AG20443 (cell line): ENCODE results near the gene TCF4.

Experiments
- DNase-seq: peaks from one replicate; pipeline ENCODE4 v3.0.0; 2012; ENCODE audit warnings: low spot score, mixed read lengths

The TCF4 gene

DNA sequence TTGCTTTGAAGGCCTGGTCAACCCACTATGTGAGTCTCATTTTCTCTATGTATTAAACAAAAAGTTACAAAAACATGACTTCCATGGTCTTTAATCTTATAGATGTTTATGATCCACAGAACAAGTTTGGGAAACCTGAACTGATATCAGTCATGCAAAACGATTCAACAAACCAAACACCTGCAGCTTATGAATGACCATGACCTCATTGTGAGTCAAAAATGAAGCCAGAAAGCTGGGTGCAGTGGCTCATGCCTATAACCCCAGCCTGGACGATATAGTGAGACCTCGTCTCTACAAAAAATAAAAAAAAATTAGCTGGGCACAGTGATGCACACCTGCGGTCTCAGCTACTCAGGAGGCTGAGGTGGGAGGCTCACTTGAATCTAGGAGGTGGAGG, 358.3 kb downstream of the TCF4 start:
- no peak for DNase-seq

DNA sequence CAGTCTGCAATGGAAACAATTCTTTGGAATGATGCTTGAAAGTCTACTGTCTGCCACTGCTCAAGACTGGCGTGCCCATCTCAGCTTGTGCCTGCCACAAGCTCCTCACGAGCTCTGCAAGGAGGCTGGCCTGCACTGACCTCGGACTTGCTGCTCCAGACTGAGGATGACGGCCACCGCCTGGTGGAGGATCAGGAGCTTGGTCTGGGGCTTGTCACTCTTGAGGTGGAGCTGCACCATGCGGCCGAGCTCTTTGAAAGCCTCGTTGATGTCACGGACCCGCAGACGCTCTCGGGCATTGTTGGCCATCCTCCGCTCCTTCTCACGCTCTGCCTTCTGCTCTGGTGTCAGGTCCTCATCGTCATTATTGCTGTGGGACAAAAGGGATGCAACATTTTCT, 359.3 kb downstream of the TCF4 start:
- DNase-seq = no peak

DNA sequence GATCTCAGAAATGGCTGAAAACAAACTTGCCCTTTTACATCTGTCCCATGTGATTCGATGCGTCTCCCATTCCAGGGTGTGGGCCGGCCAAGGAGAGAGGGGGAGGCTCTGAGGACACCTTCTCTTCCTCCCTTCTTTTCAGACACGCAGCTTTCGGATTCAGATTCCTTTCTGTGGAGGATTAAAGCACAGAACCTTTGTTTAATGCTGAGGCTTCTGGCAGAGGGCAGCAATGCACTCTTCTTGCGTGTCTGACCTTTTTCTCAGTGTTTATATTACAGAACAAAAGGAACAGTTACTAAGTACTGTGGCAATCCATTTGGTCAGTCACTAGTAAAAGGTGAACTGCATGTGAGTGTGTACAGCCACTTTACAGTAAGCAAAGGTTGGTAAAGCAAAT, 359.8 kb downstream of the TCF4 start:
- DNase-seq = peak; percentile 27

DNA sequence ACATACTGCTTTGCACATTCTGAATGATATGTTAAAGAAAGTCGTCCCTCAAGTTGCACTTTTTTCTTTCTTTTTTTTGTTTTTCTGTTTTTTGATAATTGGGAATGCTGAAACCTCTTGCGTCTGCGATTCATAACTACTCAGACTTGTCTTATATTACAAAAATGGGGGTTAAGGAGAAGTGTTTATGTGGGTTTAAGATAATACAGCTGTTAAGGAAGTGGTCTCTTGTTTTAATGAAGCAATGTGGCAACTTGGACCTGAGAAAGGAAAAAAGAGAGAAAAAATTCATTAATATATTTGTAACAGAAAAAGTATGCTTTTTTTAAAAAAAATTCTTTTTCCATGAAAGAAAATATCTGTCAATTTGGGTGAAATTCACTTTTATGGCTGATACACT, 360.2 kb downstream of the TCF4 start:
- no peak for DNase-seq

DNA sequence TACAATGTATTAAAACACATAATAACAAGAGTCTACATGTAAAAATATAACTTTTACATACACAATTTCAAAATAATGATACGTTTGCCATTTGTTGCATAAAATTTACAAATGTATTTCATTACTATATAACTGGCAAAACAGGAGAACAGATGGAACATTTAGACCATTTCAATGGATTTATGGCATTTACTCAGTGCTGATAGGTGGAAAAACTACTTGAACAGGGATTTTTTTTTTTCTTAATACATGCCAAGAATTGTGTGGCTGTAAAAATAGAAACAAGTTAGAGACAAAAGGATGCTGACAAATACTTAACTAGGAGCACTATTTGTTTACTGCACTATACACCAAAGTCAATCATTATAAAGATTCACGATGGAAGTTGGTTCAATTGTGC, 361.9 kb downstream of the TCF4 start:
- DNase-seq = no peak

DNA sequence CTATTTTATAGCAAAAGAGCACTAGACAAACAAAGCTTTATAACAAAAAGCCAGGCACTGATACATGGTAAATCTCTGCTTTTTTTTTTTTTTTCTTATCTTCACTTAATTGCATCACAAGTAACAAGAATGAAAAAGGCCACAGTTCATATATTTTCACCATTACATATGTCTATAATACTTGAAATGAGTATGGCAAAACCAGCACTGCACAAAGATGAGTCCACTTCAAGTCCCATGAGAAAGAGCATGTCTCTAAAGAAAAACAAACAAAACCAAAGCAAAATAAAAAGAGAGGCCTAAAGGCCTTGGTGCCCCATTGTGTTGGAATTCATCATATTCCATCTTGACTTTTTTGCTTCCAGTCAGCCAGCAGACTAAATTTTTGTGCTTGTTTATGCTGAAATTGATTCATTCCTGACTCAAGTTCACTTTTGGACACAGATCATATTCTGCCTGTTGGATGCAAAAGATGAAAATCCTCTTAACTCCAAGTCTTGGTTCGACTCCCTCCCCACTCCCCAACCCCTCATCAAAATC, 363.8 kb downstream of the TCF4 start:
- no peak for DNase-seq

DNA sequence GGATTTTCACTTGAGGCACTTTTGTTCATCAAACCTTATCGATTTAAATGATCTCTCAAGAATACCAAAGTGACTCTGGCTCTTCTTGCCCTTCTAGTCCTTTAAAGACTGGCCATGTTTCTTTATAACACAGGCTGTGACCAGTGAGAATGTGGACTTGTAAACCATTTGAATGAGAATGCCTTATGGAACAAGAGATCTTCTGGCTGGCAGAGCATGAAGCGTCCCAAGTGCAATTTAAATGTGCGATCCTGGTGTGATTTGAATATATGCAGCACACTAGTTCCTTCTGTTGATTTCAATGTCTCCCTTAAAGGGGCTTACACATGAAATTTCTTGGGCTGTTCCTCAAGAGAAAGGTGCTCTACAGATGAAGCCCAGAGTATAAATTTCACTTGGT, 366.4 kb downstream of the TCF4 start:
- no peak for DNase-seq

DNA sequence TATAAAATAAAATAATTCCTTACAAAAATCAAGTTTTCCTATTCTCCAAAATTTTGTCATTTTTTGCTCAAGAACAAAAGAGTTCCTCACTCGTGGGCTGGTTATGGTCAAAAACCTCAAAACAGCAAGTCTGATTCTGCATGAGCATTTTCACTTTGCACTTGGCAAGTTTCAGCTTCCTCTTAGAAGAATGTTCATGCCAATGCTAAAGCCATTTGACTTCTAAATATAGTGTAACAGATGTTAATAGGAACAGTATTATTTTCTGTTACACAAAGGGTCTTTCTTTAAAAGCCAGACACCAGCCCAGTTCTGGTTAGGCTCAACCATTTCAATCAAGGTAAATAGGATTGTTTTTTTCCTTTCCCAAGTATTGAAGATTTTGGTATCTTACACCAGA, 367.5 kb downstream of the TCF4 start:
- DNase-seq = no peak

DNA sequence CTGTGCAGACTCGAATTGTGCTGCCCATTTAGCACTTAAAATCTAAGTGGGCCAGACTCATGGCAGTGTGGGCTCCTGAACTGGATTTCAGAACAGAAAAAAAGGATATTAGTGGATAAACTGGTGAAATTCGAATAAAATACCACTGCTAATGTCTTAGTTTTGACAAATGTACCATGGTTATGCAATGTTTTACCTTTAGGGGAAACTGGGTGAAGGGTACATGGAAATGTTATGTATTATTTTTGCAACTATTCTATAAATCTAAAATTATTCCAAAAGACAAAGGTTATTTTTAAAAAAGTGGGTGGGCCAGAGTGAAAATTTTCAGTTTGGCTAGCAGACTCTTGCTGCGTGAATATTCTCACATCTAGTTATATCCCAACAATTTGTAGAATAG, 368.2 kb downstream of the TCF4 start:
- DNase-seq = no peak

DNA sequence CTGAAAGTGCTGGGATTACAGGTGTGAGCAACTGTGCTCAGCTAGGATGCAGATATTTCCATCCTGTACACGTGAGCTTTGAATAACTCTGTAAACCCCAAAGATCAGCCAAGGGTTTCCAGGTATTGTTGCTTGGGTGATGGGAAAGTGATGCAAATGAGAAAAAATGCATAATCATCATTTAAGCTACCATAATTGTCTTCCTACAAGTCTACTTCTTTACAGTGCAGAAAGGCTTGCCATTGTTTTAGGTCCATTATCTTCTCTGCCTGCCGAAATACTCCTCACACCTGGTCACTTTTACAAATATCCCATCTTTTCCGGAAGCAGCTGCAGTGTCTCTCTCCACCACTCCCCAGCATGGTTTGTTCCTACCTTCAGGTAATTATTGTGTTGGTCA, 368.9 kb downstream of the TCF4 start:
- DNase-seq = no peak

DNA sequence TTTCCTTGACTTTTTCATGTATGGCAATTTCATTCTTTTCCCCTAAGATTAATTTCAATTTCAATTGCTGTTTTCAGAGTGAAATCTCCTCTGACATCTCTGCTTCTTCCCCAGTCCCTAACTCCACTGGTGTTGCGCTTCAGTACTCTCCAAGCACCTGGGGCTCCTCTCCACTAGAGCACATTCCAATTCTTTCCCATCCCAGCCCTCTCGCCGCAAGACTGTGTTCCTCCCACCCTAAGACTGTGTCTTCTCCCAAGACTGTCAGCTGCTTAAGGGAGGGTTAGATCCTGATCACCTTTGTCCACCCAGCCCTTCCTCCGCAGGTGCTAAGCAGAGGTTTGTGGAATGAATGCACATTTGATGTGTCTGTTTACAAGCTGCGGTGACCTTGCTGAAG, 373.0 kb downstream of the TCF4 start:
- DNase-seq = no peak

DNA sequence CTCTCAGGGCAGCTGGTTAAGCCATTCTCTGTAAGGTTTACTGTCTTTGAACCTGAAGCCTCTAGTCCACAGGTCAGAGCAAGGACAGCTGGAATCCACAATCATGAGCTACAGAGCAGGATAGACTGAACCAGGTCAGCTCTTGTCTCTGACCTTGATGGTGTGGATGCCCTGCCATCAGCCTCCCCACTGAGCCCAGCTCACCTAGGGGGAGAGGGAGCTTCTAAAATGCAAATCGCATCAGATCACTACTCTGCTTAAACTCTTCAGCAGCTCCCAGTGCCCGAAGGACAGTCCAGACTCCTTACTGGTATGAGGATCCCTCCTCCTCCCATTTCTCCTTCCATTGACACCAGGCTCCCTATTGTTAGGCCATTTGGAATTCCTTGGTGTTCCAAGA, 373.5 kb downstream of the TCF4 start:
- DNase-seq = no peak

DNA sequence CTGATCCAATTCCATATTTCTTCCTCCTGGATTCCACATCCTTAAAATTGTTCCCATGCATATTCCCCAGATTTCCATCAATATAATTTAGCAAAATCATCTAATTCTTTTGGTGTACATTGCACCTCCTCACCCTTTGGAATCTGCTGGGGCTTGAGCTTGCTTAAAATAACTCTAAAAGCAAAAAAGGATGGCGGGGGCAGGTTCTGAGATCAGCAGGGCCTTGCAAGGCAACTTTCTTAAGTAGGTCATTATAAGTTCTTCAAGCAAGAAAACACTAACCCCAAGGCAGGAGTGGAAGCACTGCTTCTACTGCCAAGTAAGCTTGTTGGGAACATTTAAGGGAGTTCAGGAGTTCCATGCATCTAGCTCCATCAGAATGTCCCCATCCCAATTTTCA, 374.4 kb downstream of the TCF4 start:
- DNase-seq = no peak

DNA sequence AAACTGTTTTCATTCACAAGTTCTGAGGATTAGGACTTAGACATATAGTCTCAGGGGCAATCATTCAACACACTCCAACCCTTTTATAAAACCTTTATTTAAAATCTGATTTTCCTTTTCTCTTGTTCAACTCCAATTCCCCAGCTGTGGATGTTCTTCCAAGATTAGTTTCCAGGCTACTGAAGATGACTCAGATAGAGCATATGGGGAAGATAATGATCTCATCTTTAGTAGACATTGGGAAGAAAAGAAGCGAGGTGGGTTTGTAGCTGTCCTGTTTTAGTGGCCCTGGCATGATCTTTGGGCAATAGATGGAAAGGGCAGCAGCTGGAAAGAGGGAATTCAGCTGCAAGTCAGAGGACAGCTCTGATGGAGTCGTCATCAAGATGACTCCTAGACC, 381.1 kb downstream of the TCF4 start:
- peak; percentile 20 for DNase-seq

DNA sequence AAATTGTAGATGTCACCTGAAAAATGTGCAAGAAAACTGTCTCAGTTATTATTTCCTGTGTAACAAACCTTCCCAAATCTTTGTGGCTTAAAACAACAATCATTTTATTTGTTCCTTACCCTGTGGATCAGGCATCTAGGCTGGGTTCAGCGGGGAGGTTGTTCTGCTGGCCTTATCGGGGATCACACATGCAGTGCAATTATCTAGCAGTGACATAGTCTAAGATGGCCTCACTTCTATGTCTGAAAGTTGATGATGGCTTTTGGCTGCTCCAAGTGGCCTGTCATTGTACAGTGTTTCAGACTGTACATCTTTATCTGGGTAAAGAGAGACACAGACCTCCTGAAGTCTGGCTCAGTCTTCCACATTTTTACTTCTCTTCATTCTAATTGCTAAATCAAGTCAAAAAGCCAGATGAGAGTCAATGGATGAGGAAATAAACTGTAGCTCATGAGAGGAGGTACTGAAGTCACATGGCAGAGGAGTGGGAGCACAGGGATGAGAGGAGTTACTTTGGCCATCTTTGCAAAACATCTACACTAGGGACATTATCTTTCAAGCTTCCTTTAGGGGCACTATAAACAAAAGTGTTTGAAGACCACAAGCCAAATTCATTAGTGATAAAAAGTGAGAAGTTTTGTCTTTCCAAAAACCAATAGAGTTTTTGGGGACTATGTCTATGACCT, 385.6 kb downstream of the TCF4 start:
- no peak for DNase-seq

DNA sequence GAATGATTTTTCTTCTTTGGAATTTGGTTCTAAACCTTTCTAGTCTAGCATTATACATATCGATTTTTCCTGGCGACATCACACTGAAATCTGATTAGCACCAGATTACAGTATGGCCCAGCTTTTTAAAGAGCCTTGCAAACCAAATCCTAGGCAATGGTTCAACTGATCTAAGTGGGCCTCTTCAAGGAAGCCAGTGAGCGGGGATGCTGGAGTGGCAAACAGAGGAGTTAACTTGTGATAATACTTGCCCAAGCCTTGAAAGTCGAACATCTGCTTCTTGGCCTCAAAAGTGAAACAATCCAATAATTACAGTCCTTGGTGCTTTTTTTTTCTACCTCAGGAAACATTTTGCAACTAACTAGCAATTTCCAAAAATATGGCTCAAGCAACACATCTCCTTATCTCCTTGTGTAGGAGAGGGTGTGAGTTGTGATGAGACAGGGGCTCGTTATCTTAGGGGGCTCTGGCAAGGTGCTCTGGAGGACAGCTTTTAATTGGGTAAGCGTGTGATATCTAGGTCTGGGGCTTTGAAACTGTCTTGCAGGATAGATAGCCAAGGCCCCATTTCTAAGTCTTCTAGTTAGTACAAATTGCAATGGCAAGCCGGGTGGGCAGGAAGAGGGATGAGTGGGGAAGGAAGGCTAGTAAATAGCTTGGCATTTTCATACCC, 388.6 kb downstream of the TCF4 start:
- DNase-seq = peak; percentile 34

DNA sequence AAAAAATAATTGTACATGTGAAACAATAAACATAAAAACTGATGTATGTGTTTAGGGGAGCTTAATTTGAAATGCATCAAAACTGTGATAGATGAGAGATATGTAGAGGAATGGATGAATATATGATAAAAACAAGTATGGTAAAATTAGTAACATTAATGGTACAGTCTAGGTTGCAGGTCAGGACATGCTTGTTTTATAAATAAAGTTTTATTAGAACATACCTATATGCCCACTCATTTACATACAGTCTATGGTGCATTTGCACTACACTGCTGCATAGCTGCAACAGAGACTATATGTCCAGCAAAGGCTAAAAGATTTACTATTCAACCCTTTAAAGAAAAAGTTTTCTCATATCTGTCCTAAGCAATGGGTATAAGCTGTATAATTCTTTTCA, 392.1 kb downstream of the TCF4 start:
- DNase-seq = no peak

DNA sequence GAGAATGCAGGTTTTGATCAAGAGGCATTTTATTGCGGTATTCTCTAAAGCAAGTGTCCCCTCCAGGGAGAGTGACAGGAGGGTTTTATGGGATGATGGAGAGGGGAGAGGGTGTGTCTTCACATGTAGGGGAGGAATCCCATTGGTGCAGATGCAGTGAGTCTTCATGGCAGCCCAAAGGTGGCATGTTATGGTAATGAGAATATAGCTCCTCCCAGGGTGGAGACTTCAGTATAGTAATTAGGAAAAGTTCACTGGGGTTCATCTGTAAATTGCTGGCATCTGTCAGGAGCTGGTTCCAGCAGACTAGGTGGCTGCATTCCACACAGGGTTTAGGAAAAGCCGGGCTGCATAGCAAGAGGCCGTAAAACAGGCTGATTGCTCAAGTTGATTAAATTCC, 398.0 kb downstream of the TCF4 start:
- no peak for DNase-seq

DNA sequence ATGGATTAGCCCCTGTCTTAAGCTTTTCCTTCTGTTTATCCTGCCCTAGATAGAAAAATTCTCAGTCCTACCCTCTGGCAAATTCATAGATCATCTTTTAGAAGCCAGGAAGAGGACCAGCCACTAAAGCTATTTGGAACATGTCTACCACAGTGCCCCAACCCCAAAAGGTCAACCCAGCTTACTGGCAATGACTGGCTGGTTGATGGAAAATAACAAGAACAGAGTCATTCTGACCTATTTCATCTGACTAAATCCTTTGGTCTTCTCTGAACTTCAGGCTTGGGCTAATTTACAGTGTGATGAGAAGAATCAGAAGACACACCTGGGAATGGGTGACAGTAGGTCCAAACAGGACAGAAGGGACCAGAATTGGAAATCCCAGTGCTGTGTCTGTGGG, 401.4 kb downstream of the TCF4 start:
- DNase-seq = no peak

DNA sequence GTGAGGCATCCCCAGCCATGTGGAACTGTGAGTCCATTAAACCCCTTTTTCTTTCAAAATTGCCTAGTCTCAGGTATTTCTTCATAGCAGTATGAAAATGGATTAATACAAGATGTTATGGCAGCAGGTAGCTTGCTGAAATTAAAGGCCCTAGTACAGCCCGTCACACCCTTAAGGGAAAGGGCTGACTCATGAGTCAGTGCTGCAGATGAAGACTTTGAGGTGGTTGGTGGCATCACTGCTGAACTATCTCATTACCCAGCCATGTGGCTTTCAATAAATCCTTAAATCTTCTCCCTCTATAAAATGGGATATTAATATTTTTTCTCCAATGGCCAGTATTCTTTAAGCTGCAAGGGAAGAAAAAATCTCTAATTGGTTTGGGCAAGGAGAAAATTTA, 402.6 kb downstream of the TCF4 start:
- DNase-seq = peak; percentile 54

DNA sequence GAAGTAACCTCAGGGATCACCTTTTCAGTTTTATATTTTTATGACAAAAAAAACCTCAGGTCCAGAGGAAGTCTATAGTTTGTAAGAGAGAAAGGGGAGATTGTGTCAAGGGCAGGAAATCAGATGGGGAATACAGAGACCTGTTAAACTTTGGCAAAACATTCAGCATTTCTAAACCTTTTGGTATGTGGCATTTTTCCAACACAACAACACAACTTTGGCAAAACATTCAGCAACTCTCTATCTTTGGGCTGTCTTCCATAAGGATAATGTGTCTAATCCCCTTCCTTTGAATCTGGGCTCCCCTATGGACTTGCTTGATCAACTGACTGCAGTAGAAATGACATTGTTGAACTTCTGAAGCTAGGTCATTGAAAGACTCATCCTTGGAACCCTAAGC, 408.2 kb downstream of the TCF4 start:
- no peak for DNase-seq

DNA sequence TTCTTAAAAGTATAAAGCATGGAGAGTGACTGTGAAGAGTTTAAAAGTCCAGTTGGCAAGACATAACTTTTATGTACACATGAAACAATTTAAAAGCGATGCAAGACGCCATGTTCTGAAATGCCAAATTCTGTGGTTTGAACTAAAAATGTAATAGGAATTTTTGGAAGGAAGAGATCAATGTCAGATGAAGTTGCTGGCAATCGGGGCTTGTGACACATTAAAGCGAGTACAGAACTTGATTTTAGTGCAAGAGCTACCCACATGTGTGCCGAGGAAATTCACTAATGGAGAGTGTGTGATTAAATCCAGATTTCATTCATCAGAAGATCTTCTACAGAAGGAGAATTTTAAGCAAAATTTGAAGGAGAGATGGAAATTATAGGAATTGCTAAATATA, 408.6 kb downstream of the TCF4 start:
- peak; percentile 17 for DNase-seq

DNA sequence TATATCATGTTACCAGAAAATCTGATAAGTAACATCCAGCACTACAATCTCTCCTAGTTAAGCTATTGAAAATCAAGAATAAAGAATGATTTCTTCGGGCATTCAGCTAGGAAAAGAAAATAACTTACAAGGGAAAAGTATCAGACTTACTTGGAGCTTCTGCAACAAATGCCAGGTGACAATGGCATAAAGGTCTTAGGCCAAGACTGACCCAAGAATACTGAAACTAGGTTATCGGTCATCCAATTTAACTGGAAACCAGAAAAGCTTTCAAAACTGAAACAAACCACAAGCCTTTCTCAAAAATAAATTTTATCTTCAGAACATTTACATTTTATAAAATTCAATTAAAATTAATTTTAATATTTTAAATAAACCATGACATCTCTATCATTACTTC, 414.7 kb downstream of the TCF4 start:
- no peak for DNase-seq
